Suppressor macrophage treated with lipopolysaccharide for 1 hour (primary cell): ENCODE data around the gene TLR6.

Experiments used
- DNase-seq, 3 donors: peaks; one replicate each; pipeline ENCODE4 v3.0.0-alpha.2; 2020 to 2022

TLR6 gene

GRCh38 chr4:38856524-38857337 lies at the start of gene TLR6:
Gene TLR6 (minus strand): TSS chr4:38856817. CDS start chr4:38829473, 27,344 bp downstream.
- DNase-seq = peak; percentile 68 to 76 (median 76)

GRCh38 chr4:38905652-38906385 lies 49.2 kb upstream of the TLR6 start:
- no peak for DNase-seq

GRCh38 chr4:38904682-38905081 lies 48.1 kb upstream of the TLR6 start:
- DNase-seq = no peak

- no peak for DNase-seq
These were observed 47.6 kb upstream of the TLR6 start for GRCh38 chr4:38904090-38904666.

GRCh38 chr4:38902695-38903094 lies 46.1 kb upstream of the TLR6 start:
- peak; percentile 21 to 67 (median 61) for DNase-seq

- no peak for DNase-seq
These were observed 45.6 kb upstream of the TLR6 start for GRCh38 chr4:38902221-38902620.

- no peak for DNase-seq
These were observed 41.6 kb upstream of the TLR6 start for GRCh38 chr4:38898245-38898644.

GRCh38 chr4:38896940-38897339 lies 40.3 kb upstream of the TLR6 start:
- no peak for DNase-seq

- DNase-seq = peak in 2 of 3 donors; percentile 21 to 29
These were observed 37.8 kb upstream of the TLR6 start for GRCh38 chr4:38894322-38894982.

GRCh38 chr4:38891051-38891983 lies 34.7 kb upstream of the TLR6 start:
- DNase-seq = no peak

- DNase-seq = peak; percentile 59 to 84 (median 74)
These were observed 32.5 kb upstream of the TLR6 start for GRCh38 chr4:38889143-38889542.

- no peak for DNase-seq
These were observed 27.6 kb upstream of the TLR6 start for GRCh38 chr4:38884254-38884653.

- no peak for DNase-seq
These were observed 20.0 kb upstream of the TLR6 start for GRCh38 chr4:38876636-38877035.

GRCh38 chr4:38873290-38873944 lies 16.8 kb upstream of the TLR6 start:
- DNase-seq = no peak

- no peak for DNase-seq
These were observed 16.0 kb upstream of the TLR6 start for GRCh38 chr4:38872620-38873019.

- DNase-seq = no peak
These were observed 15.0 kb upstream of the TLR6 start for GRCh38 chr4:38871593-38871992.

- no peak for DNase-seq
These were observed 13.6 kb upstream of the TLR6 start for GRCh38 chr4:38870098-38870808.

GRCh38 chr4:38869511-38869910 lies 12.9 kb upstream of the TLR6 start:
- DNase-seq = no peak

- peak in 1 of 3 donors; percentile 33 for DNase-seq
These were observed 11.7 kb upstream of the TLR6 start for GRCh38 chr4:38868059-38868960.
